CD1c-positive myeloid dendritic cell (primary cell): ENCODE data around the gene STK11.
"Not testable (repeated sequence)": the region's sequence is repeated elsewhere in the genome, so short reads cannot be mapped to it uniquely, and the experiment has no call there.

Experiments
- DNase-seq: peaks from one replicate; pipeline ENCODE4 v3.0.0-alpha.2; 2016; ENCODE audit errors: extremely low spot score

STK11 gene

GRCh38 chr19:1237027-1237659 is 31.6 kb downstream of the STK11 start:
- no peak for DNase-seq

- peak; percentile 75 for DNase-seq
Observed at GRCh38 chr19:1237754-1238368, 32.3 kb downstream of the STK11 start, which contains the start of gene CBARP. Gene CBARP, minus strand, starts transcription at chr19:1238005. Its CDS starts 1,905 bp downstream, at chr19:1236100.

GRCh38 chr19:1238369-1239303 is 33.1 kb downstream of the STK11 start:
- no peak for DNase-seq

GRCh38 chr19:1239420-1239795 is 33.8 kb downstream of the STK11 start:
- DNase-seq: no peak

GRCh38 chr19:1239796-1240737 is 34.5 kb downstream of the STK11 start:
- peak; percentile 98 for DNase-seq

GRCh38 chr19:1240925-1241324 is 35.3 kb downstream of the STK11 start:
- no peak for DNase-seq

GRCh38 chr19:1241417-1242095 is 36.0 kb downstream of the STK11 start, which contains the start of gene ATP5F1D:
Gene ATP5F1D, plus strand, starts transcription at chr19:1241751. Its CDS starts 100 bp downstream, at chr19:1241851.
- DNase-seq: peak; percentile 98

GRCh38 chr19:1243768-1244692 is 38.5 kb downstream of the STK11 start:
- DNase-seq: peak; percentile 90

- DNase-seq: peak; percentile 89
Observed at GRCh38 chr19:1244693-1245451, 39.3 kb downstream of the STK11 start.

GRCh38 chr19:1245494-1246264 is 40.1 kb downstream of the STK11 start:
- DNase-seq: no peak

GRCh38 chr19:1246265-1247087 is 40.9 kb downstream of the STK11 start:
- not testable (repeated sequence) for DNase-seq

GRCh38 chr19:1247748-1248138 is 42.2 kb downstream of the STK11 start:
- no peak for DNase-seq

GRCh38 chr19:1248139-1248785 is 42.7 kb downstream of the STK11 start, which contains the start of gene MIDN:
Gene MIDN, plus strand, starts transcription at chr19:1248583. Its CDS starts 1,714 bp downstream, at chr19:1250297.
- DNase-seq: peak; percentile 93

- peak; percentile 94 for DNase-seq
Observed at GRCh38 chr19:1248786-1249297, 43.3 kb downstream of the STK11 start.

- DNase-seq: peak; percentile 98
Observed at GRCh38 chr19:1249298-1249989, 43.9 kb downstream of the STK11 start.

- DNase-seq: no peak
Observed at GRCh38 chr19:1249990-1250436, 44.4 kb downstream of the STK11 start.
